Neuronal stem cell (in vitro differentiated cells): ENCODE results near the gene ARMC7.

Experiments
- DNase-seq: peaks from one replicate; pipeline ENCODE4 v3.0.0-alpha.2; 2013; ENCODE audit warnings: low spot score
- H2AFZ ChIP-seq: one replicate; pipeline ENCODE4 v1.6.1; 2013; ENCODE audit warnings: mild to moderate bottlenecking, low read length, inconsistent platforms
- H2AK5ac ChIP-seq: 2 replicates; pipeline ENCODE4 v1.6.1; 2013; ENCODE audit warnings: low read depth, mild to moderate bottlenecking, inconsistent platforms, low read length, moderate library complexity, mixed read lengths
- H2BK120ac ChIP-seq: 2 replicates; pipeline ENCODE4 v1.6.1; 2013; ENCODE audit warnings: low read depth, mild to moderate bottlenecking, inconsistent platforms, low read length, moderate library complexity, mixed read lengths
- H2BK12ac ChIP-seq: one replicate; pipeline ENCODE4 v1.6.1; 2013; ENCODE audit warnings: low read length, inconsistent platforms
- H2BK15ac ChIP-seq: 2 replicates; pipeline ENCODE4 v1.6.1; 2013; ENCODE audit warnings: mild to moderate bottlenecking, low read length, inconsistent platforms, mixed read lengths
- H2BK5ac ChIP-seq: one replicate; pipeline ENCODE4 v1.6.1; 2013; ENCODE audit warnings: inconsistent platforms, mild to moderate bottlenecking, low read length, moderate library complexity
- H3K14ac ChIP-seq: one replicate; pipeline ENCODE4 v1.6.1; 2013; ENCODE audit warnings: low read length, inconsistent platforms
- H3K18ac ChIP-seq: 2 replicates; pipeline ENCODE4 v1.6.1; 2013; ENCODE audit warnings: low read length, inconsistent platforms
- H3K23ac ChIP-seq: 2 replicates; pipeline ENCODE4 v1.6.1; 2013; ENCODE audit warnings: low read depth, mild to moderate bottlenecking, mixed read lengths, low read length, inconsistent platforms; ENCODE audit not compliant: poor library complexity
- H3K27ac ChIP-seq: replicated peaks from 3 replicates; pipeline ENCODE4 v1.5.1; 2013; ENCODE audit warnings: low read length, inconsistent platforms
- H3K27me3 ChIP-seq, 3 experiments: 2 replicates each; pipeline ENCODE4 v1.6.1; 2013; ENCODE audit warnings: low read length in 3 of 3, mild to moderate bottlenecking in 2 of 3, inconsistent platforms in 1 of 3, low read depth in 1 of 3, mixed read lengths in 1 of 3, moderate library complexity in 1 of 3; ENCODE audit not compliant: control insufficient read depth in 3 of 3, insufficient read depth in 3 of 3
- H3K36me3 ChIP-seq, 2 donors: replicated peaks in 1 of 2; 2 replicates each; pipeline ENCODE4 v1.6.1; 2013; ENCODE audit warnings: low read length in 2 of 2; ENCODE audit not compliant: control insufficient read depth in 2 of 2, insufficient read depth in 2 of 2
- H3K4ac ChIP-seq: 2 replicates; pipeline ENCODE4 v1.6.1; 2013; ENCODE audit warnings: inconsistent platforms, mild to moderate bottlenecking, low read length, moderate library complexity
- H3K4me1 ChIP-seq, 2 donors: 1 replicate in 1 of 2; 2 replicates in 1 of 2; pipeline ENCODE4 v1.6.1; 2013; ENCODE audit warnings: low read length in 2 of 2, low read depth in 1 of 2; ENCODE audit not compliant: control insufficient read depth in 2 of 2, insufficient read depth in 1 of 2
- H3K4me2 ChIP-seq: one replicate; pipeline ENCODE4 v1.6.1; 2013; ENCODE audit warnings: mild to moderate bottlenecking, low read length, inconsistent platforms; ENCODE audit not compliant: insufficient read depth, poor library complexity, severe bottlenecking
- H3K4me3 ChIP-seq, 2 donors: 2 replicates each; pipeline ENCODE4 v1.5.1; 2013; ENCODE audit warnings: low read length in 2 of 2, mild to moderate bottlenecking in 2 of 2, inconsistent platforms in 1 of 2, moderate library complexity in 1 of 2
- H3K79me1 ChIP-seq: one replicate; pipeline ENCODE4 v1.6.1; 2013; ENCODE audit warnings: low read depth, mild to moderate bottlenecking, inconsistent platforms, low read length, moderate library complexity
- H3K9ac ChIP-seq: one replicate; pipeline ENCODE4 v1.6.1; 2013; ENCODE audit warnings: mild to moderate bottlenecking, low read depth, low read length, inconsistent platforms; ENCODE audit not compliant: poor library complexity
- H3K9me3 ChIP-seq, 2 donors: replicated peaks in 1 of 2; 2 replicates each; pipeline versions ENCODE3 to v1.6.1; 2013; ENCODE audit warnings: low read length in 2 of 2, mild to moderate bottlenecking in 2 of 2, inconsistent platforms in 1 of 2, low read depth in 1 of 2, mixed read lengths in 1 of 2, moderate library complexity in 1 of 2; ENCODE audit not compliant: control insufficient read depth in 2 of 2, insufficient read depth in 1 of 2
- H4K8ac ChIP-seq: one replicate; pipeline ENCODE4 v1.6.1; 2013; ENCODE audit warnings: low read depth, mild to moderate bottlenecking, inconsistent platforms, low read length, moderate library complexity
- H4K91ac ChIP-seq: one replicate; pipeline ENCODE4 v1.6.1; 2013; ENCODE audit warnings: low read length, low read depth, mild to moderate bottlenecking, inconsistent platforms; ENCODE audit not compliant: poor library complexity
- WGBS, 2 donors: extraction: QIAGEN DNeasy Blood & Tissue Kit; methylation state at CpG; one replicate each; pipeline ENCODE4 v1.1.7; 2013; ENCODE audit warnings: missing lambda C conversion rate in 2 of 2, mixed read lengths in 1 of 2; ENCODE audit not compliant: insufficient read length in 2 of 2, insufficient replicate concordance in 1 of 2; ENCODE audit errors: extremely low coverage in 2 of 2; 5-methylcytosine and 5-hydroxymethylcytosine counted together

Gene ARMC7

DNA sequence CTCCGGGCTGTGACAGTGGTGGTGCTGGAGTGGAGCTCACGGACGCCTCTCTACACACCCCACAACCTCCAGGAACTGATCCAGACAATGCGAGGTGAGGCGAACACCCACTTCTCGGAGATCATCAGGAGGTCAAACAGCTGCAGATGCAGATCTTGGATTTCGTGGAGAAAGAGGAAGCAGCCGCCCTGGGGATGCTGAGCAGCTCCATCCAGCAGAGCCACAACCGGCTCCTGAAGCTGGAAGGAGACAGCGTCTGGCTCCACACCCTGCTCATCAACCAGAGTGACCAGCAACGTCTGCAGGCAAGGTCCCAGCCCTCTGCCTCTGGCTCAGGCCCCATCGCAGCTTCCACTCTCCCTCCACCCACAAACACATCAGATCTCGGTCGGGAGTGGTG, 35.2 kb upstream of the ARMC7 start:
- Histone ChIP-seq H3K9ac (no peak overlapping the region), H3K27ac (no peak overlapping the region), H3K4me2 (no peak overlapping the region), H3K4me3 (no peak overlapping the region), H2BK120ac (no peak overlapping the region), H3K18ac (no peak overlapping the region), H4K91ac (no peak overlapping the region), H3K27me3 (no peaks in the 10 kb centered on the region), H3K9me3 (no peaks in the 10 kb centered on the region), H3K36me3 (no peaks in the 10 kb centered on the region), H3K4ac (no peak overlapping the region), H2AFZ (no peak overlapping the region), H3K4me1 (peaks cover 7 to 8% of the 10 kb centered on the region in 2 donors), H4K8ac (no peak overlapping the region), H2AK5ac (no peak overlapping the region), H3K79me1 (no peaks in the 10 kb centered on the region), H3K23ac (no peak overlapping the region), H2BK15ac (no peak overlapping the region), H3K14ac (no peak overlapping the region), H2BK12ac (peak overlapping the region; percentile 2), H2BK5ac (no peak overlapping the region)
- DNase-seq, result no peak
- WGBS, 2 donors, result no CpG with 5 or more reads among the region's 14 CpGs

DNA sequence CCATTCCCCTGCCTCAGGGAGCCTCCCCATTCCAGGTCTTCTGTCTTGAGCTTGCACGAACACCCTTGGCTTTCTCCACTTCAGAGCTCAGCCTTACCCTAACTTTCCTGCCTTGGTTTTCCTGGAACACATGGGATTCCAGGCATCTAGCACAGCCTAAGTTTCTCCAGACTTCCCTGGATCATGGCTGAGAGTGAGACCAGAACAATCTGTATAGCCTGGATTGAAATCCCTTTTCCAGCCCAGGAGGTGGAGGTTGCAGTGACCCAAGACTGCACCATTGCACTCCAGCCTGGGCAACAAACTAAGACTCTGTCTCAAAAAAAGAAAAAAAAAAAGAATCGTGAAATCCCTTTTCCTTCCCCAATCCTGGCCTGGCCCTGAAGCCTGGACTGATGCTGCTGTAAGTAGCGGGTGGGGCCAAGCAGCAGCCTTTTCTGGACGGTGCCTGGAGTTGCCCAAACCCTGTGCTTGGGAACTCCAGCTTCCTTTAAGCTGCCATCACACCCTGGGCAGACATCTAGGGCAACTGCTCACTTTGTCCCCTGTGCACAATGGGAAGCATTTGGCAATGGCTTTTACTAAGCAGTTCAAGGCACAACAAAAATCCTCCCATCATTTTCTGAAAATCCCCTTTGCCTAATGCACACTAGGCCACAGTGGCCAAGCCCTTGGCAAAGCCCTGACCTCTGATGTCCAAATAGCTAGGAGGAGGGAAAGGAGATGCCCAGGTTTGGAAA, 34.0 kb upstream of the ARMC7 start:
- Histone ChIP-seq H3K27ac (no peak overlapping the region), H3K14ac (no peak overlapping the region), H2BK15ac (no peak overlapping the region), H4K91ac (no peak overlapping the region), H3K4me3 (no peak overlapping the region), H4K8ac (no peak overlapping the region), H3K9me3 (no peaks in the 10 kb centered on the region), H3K36me3 (no peaks in the 10 kb centered on the region), H3K18ac (no peak overlapping the region), H2BK5ac (no peak overlapping the region), H3K4me1 (peaks cover 7 to 8% of the 10 kb centered on the region in 2 donors), H3K27me3 (no peaks in the 10 kb centered on the region), H2AK5ac (no peak overlapping the region), H2AFZ (no peak overlapping the region), H2BK12ac (no peak overlapping the region), H3K4me2 (no peak overlapping the region), H3K9ac (peak overlapping the region; percentile 30), H3K79me1 (no peaks in the 10 kb centered on the region), H3K23ac (no peak overlapping the region), H2BK120ac (no peak overlapping the region), H3K4ac (no peak overlapping the region)
- no peak for DNase-seq
- WGBS, 2 donors, result no CpG with 5 or more reads among the region's 4 CpGs

DNA sequence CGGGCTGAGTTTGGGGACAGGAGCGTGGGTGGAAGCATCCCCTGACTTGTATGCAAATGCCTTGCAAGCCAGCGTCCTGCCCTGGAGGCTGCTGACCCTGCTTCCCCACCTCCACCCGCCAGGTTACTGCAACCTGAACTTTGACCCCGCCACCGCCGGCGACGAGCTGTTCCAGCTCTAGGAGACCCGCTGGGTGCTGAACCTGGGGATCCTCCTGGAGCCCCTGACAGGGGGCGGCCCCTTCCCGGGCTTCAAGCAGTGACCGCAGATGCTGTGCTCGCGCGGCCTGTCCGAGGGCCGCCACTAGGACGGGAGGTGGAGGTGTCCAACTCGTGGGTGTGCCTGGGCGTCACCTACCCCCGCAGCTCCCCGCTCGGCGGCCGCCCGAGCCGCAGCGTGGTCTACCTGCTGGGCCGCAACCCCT, 32.7 kb upstream of the ARMC7 start:
- Histone ChIP-seq H2AK5ac (peak overlapping the region; percentile 8), H2BK15ac (no peak overlapping the region), H4K8ac (no peak overlapping the region), H3K27me3 (peaks cover 0 to under 1% (median 0%) of the 10 kb centered on the region in 3 experiments), H3K4me1 (peaks cover 8% of the 10 kb centered on the region in 2 donors), H2BK120ac (no peak overlapping the region), H3K27ac (no peak overlapping the region), H3K14ac (no peak overlapping the region), H3K18ac (no peak overlapping the region), H3K9ac (no peak overlapping the region), H2AFZ (no peak overlapping the region), H3K4me3 (no peak overlapping the region), H3K4ac (no peak overlapping the region), H2BK12ac (peak overlapping the region; percentile 41), H3K36me3 (no peaks in the 10 kb centered on the region), H3K79me1 (no peaks in the 10 kb centered on the region), H2BK5ac (peak overlapping the region; percentile 39), H4K91ac (no peak overlapping the region), H3K4me2 (no peak overlapping the region), H3K23ac (no peak overlapping the region), H3K9me3 (no peaks in the 10 kb centered on the region)
- no CpG with 5 or more reads among the region's 30 CpGs for WGBS, 2 donors
- no peak for DNase-seq

DNA sequence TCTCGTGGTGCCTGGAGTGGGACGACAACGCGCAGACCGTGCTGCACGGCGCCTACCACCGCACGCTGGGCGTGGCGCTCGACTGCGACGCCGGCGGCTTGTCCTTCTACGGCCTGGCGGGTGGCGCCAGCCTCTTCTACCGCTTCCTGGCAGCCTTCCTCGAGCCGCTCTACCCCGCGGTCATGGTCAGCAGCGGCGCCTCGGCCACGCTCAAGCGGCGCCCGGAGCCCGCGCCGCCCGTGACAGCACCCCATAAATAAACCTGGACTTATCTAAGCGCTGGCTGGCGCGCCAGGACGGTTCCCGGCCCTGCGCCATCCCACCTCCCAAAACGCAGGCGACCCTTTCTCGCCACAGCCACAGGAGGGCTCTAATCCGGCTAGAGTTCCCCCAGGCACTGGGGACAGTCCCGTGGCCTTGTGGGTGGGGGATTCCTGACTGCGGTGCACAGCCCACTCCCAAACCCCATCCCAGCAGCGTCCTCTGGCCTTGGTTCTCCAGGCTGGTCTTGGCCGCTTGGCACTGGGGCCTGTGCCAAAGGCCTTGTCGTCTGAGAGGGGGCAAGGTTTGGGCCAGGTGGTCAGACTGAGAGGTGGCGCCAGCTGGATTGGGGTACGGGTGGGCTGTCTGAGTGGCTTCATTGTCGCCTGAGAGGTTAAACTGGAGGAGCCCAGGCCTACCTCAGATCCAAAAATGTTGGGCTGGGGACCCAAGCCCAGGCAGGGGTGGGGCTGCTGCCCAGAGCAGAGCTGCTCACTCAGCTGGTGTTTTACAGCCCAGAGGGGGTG, 32.1 kb upstream of the ARMC7 start:
- Histone ChIP-seq H3K4me2 (no peak overlapping the region), H3K18ac (peak overlapping the region; percentile 2), H3K9ac (no peak overlapping the region), H4K8ac (no peak overlapping the region), H3K79me1 (no peaks in the 10 kb centered on the region), H3K14ac (no peak overlapping the region), H3K4ac (no peak overlapping the region), H3K27me3 (peaks cover 0 to 3% (median 0%) of the 10 kb centered on the region in 3 experiments), H3K23ac (no peak overlapping the region), H3K27ac (no peak overlapping the region), H2BK15ac (no peak overlapping the region), H3K4me3 (no peak overlapping the region), H2BK12ac (peak overlapping the region; percentile 41), H2AK5ac (peak overlapping the region; percentile 8), H2BK120ac (no peak overlapping the region), H2BK5ac (peak overlapping the region; percentile 39), H3K4me1 (peaks cover 8 to 12% of the 10 kb centered on the region in 2 donors), H2AFZ (peak overlapping the region; percentile 66), H3K36me3 (no peaks in the 10 kb centered on the region), H3K9me3 (peaks cover 0 to 2% of the 10 kb centered on the region in 2 donors), H4K91ac (no peak overlapping the region)
- DNase-seq, result no peak
- WGBS, 2 donors, result no CpG with 5 or more reads among the region's 53 CpGs
